ENCODE results near the gene CXCL17.

GRCh38 chr19:42477933-42478332 lies 35.2 kb upstream of the CXCL17 start:
- TF ChIP-seq, protein P1, sequence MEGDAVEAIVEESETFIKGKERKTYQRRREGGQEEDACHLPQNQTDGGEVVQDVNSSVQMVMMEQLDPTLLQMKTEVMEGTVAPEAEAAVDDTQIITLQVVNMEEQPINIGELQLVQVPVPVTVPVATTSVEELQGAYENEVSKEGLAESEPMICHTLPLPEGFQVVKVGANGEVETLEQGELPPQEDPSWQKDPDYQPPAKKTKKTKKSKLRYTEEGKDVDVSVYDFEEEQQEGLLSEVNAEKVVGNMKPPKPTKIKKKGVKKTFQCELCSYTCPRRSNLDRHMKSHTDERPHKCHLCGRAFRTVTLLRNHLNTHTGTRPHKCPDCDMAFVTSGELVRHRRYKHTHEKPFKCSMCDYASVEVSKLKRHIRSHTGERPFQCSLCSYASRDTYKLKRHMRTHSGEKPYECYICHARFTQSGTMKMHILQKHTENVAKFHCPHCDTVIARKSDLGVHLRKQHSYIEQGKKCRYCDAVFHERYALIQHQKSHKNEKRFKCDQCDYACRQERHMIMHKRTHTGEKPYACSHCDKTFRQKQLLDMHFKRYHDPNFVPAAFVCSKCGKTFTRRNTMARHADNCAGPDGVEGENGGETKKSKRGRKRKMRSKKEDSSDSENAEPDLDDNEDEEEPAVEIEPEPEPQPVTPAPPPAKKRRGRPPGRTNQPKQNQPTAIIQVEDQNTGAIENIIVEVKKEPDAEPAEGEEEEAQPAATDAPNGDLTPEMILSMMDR (conservative IDR thresholded peaks at IDR 0.05), result no peak
- no peak for TF ChIP-seq ZFX (IDR thresholded peaks at IDR 0.05)

Data from C4-2B (cell line).